Measurements from ENCODE around the gene RABL2B. TPM values are rescaled to one million over a fixed set of nuclear protein-coding genes. Genes with fewer than 3 reads are reported as not detected.

Gene RABL2B
- total RNA-seq, 2 experiments from 2014 or later, result 13.9 to 26.2 TPM

GRCh38 chr22:50730941-50731661, 52.3 kb downstream of the RABL2B start:
- intact Hi-C loops (cut with micrococcal nuclease; ENCODE audit: unreplicated experiment), result no loop called here
- DNase-seq (ENCODE audit: low spot score), result no peak
- no peak overlapping the region for H3K4me3 ChIP-seq (ENCODE audit: low read depth, low read length, poor library complexity, severe bottlenecking)
- H2AFZ ChIP-seq (ENCODE audit: low read length), result no peak overlapping the region
- no peak overlapping the region for H3K27ac ChIP-seq (ENCODE audit: low read depth, low read length, poor library complexity, severe bottlenecking)
- BruUV-seq (replicated peaks), result no TSS peak
- no peaks in the 10 kb centered on the region for H3K36me3 ChIP-seq (ENCODE audit: insufficient read depth, low read length)
- no peaks in the 10 kb centered on the region for H3K9me2 ChIP-seq (ENCODE audit: insufficient read depth, low read length)
- no peaks in the 10 kb centered on the region for H3K9me3 ChIP-seq (ENCODE audit: low read length)
- H3K4me1 ChIP-seq (ENCODE audit: insufficient read depth, low read length, poor library complexity, severe bottlenecking), result peaks cover 20% of the 10 kb centered on the region
- no peak overlapping the region for H3K4me2 ChIP-seq (ENCODE audit: low read length)
- CTCF ChIA-PET (ENCODE audit: unreplicated experiment), result interaction anchor here (0.6 kb wide), 1 partner anchor 589 kb away, joined by 3 read pairs; no protein-coding TSS in a partner anchor
- no peaks in the 10 kb centered on the region for H3K79me2 ChIP-seq (ENCODE audit: insufficient read depth, low read depth, low read length)
- POLR2A ChIA-PET, result interaction anchor here (0.6 kb wide), 1 partner anchor 22 kb away, joined by 3 read pairs; no protein-coding TSS in a partner anchor
- no peaks in the 10 kb centered on the region for H4K20me1 ChIP-seq (ENCODE audit: insufficient read depth, low read length)
- TF ChIP-seq EZH2phosphoT487 (IDR thresholded peaks at IDR 0.05; ENCODE audit: borderline replicate concordance, low read depth, low read length) (no peak), CTCF (conservative IDR thresholded peaks at IDR 0.05; ENCODE audit: low read length) (no peak)

- Histone ChIP-seq H3K9me3 (ENCODE audit: low read length) (no peaks in the 10 kb centered on the region), H3K4me2 (ENCODE audit: low read length) (peak overlapping the region; percentile 42), H3K4me1 (ENCODE audit: insufficient read depth, low read length, poor library complexity, severe bottlenecking) (peaks cover 22% of the 10 kb centered on the region), H3K36me3 (ENCODE audit: insufficient read depth, low read length) (no peaks in the 10 kb centered on the region), H3K4me3 (ENCODE audit: low read depth, low read length, poor library complexity, severe bottlenecking) (no peak overlapping the region), H3K9me2 (ENCODE audit: insufficient read depth, low read length) (no peaks in the 10 kb centered on the region), H2AFZ (ENCODE audit: low read length) (no peak overlapping the region), H3K79me2 (ENCODE audit: insufficient read depth, low read depth, low read length) (no peaks in the 10 kb centered on the region), H4K20me1 (ENCODE audit: insufficient read depth, low read length) (no peaks in the 10 kb centered on the region), H3K27ac (ENCODE audit: low read depth, low read length, poor library complexity, severe bottlenecking) (no peak overlapping the region)
- no TSS peak for BruUV-seq (replicated peaks)
- ChIA-PET POLR2A (no interaction called here), CTCF (ENCODE audit: unreplicated experiment) (interaction anchor here (0.6 kb wide), 1 partner anchor 588 kb away, joined by 3 read pairs; no protein-coding TSS in a partner anchor)
- intact Hi-C loops (cut with micrococcal nuclease; ENCODE audit: unreplicated experiment), result no loop called here
- no peak for TF ChIP-seq CTCF (conservative IDR thresholded peaks at IDR 0.05; ENCODE audit: low read length)
- no peak for TF ChIP-seq EZH2phosphoT487 (IDR thresholded peaks at IDR 0.05; ENCODE audit: borderline replicate concordance, low read depth, low read length)
- DNase-seq (ENCODE audit: low spot score), result no peak
These were observed 53.2 kb downstream of the RABL2B start for GRCh38 chr22:50730013-50730891.
